GM18517 (cell line): Measurements from ENCODE around the gene NXN.
"Not testable (repeated sequence)": the region's sequence is repeated elsewhere in the genome, so short reads cannot be mapped to it uniquely, and the experiment has no call there.

Experiments
- ATAC-seq: cut with Tn5 transposase; IDR thresholded peaks from one replicate; pipeline ENCODE4 v1.9.1; 2021; ENCODE audit warnings: mild to moderate bottlenecking, moderate library complexity; ENCODE audit not compliant: unreplicated experiment

The NXN gene

GRCh38 chr17:1007310-1008007, 27.9 kb upstream of the NXN start:
- no peak for ATAC-seq

DNA sequence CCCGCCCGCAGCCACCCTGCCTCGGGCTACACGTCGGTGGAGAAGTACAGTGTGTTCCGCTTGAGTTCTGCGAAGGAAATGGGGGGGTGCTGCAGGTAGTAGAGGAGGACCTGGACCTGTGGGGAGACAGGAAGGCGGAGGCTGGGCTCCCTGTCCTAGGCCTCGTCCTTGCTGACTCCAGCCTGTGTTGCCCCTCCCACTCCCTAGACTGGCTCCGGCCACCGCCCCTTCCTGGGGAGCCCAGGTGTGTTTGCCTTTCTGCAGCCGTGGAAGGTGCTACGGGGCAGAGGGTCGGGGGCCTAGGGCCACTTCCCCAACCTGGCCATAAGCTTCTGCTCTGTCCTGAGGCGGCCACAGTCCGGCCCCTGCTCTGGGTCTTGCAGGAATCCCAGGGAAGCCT, 26.5 kb upstream of the NXN start:
- ATAC-seq = no peak

DNA sequence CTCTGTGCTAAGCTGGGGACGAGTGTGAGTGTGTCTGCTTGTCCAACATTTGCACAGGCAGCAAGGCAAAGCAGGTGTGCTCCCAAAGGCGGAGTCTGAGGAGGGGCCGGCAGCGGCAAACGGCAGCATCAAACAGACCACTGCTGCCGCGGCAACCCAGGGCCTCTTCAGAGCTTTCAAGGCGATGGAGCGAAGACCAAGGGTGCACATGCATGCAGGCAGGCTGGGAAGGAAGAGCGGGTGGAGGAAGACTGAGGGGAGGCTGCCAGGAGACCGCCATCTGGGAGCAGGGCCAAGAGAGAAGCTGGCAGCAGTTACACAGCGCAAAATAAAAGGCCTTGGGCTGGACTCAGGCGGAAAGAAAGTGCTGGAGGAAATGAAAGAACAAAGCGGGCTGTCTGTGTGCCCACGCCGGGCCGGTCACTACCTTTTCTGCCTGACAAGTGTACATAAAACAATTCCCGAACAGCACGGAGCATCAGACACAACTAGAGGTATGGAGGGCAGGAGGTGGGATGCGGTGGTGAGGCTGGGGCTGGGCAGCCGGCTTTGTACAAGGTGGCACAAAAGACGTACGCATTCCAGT, 25.9 kb upstream of the NXN start:
- no peak for ATAC-seq

GRCh38 chr17:1004769-1005295, 25.3 kb upstream of the NXN start:
- ATAC-seq = no peak

DNA sequence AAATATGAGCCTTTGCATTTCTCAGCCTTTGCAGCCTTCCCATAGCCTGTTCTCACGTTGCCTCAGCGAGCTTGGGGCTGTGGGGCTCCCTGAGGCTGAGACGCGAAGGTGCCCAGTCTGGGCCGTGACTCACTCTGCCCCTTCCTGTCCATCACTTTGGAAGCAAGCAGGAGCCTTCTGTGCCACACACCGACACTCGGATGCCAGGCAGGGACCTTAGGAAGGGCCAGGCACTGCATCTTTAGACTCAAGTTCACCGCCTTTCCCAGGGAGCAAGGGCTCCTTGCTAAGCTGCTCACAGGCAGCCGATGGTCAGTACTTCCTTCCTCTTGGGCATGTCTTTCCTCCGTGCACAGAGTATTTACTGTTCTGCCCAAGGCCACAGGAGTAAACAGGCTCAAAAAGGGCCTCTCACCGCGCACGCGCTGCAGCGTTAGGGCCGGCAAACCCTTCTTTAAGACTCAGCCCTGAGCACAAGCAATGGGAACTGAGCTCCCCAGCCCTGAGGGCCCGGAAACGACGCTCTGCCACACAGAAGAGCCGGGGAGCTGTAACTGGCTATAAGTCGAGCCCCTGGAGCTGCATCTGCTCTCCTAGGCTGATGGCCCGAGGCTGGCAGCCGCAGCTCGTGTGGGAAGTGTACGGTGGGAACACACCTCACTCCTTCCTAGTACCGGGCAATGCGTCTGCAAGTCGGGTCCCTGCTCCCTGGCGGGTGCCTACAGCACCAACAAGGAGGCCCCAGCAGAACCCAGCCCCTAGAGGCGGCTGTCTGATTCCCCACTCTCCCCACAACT, 24.6 kb upstream of the NXN start:
- no peak for ATAC-seq

DNA sequence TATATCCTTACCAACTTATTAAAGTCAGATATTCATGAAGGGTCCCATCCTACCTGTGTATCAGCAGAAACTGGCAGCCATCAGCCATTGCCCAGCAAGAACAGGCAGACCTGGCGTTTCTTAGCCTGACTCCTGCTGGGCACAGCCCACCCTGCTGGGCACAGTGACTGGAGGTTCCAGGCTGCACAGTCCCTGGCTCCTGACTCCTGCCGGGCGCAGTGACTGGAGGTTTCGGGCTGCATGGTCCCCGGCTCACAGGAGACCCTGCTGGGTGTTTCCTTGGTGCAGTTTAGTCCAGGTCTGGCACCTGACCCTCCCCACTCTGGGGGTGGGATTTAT, 24.0 kb upstream of the NXN start:
- ATAC-seq = no peak

- no peak for ATAC-seq
Observed at GRCh38 chr17:1002771-1003555, 23.4 kb upstream of the NXN start.

DNA sequence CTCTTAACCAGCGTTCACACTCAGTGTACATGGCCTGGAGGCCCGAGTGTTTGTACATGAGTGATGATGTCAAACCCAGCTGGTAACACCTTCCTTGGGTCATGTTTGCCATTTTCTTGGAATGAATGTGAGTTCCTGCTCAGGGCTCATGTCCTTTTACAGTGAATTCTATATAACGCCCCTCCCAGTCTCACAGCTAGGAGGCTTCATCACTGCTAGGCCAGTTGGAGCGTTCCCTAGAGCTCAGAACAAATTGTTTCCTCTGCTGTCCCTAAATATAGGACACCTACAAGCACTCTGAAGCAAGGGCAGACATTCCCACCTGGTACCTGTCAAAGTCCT, 22.8 kb upstream of the NXN start:
- no peak for ATAC-seq

DNA sequence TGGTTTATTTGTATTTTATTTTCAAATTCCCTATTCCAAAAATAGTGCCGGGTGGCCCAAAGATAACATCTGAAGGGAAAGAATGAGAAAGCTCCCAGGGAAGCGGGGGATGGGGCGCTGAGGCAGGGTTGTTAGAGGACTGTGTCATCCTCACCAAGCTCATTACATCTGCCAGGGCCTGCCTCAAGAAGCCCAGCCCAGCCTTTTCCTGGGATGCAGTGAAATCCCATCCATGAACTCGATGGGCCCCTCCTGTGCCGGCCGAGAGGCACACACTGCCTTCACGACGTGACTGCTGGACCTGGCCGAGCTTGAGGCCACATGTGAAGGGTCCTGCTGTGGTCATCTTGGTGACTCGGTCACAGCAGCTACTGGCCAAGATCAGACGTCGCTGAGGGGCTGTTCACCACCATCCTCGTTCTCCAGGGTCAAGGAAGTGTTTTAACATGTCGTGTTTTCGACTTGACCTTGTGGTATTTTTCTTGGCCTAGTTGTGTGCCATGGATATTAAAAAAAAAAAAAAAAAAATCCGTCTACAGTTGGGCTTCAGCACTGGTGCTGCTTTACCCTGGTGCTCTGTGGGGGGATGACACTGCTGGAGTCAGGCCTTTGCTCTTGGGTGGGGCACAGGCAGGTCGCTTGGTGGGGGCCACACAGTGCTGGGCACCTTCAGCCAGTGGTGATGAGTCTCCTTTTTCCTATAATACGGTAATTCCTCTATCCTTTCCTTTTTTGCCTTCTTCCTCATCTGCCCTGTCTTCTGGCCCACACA, 22.2 kb upstream of the NXN start:
- ATAC-seq = no peak

DNA sequence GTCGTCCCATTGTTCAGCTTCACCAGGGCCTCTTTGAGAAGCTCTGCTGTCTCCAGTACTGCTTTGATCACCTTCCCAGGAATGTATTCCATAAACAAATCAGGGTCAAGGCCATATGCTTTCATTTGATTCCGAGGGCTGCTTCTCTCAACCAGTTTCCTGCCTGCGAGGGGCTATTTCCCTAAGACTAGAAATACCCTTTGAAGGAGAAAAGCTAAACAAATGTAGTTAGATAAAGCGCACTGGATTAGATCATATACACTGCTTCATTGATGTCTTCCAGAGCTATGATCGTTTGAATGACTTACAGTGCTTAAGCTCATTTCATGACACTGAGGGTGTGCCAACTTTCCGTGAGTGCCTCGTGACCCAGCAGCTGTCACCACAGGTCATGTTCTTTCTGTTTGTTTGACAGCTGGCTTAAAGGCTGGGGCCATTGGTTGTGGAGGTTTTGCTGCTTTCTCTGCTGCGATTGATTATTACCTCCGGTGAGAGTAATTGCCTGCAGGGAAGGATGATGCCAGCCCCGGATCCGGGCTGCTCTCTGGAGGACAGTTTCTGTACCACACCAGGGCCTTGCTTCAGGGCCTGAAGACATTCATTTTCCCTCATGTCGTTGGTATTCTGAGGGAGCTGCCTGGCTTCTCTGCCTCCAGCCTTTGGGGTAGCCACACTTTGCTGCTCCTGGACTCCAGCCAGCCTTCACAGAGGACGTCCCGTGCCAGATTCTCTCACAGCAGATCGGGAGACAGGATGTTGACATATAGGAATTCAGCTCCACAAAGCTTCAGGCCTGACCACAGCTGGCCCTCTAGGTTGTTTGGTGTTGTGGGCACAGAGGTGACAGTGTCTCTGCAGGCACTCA, 21.3 kb upstream of the NXN start:
- no peak for ATAC-seq

DNA sequence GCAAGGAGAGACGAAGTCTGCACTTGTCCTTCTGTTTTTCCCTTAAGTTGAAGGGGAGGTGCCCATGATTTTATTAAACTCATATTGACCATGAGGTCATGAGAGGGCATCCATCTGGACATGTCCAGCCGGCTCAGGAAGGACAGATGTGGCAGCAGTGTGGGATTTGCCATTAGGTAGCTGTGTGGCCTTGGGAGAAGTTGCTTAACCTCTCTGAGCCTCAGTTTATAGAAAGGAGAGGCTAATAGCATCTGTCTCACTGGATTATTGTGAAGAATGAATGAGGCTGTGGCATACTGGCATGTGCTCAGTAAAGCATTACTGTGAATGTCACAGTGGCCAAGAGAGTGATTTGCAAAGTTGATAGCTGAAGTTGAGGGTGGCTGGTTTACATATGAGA, 18.5 kb upstream of the NXN start:
- ATAC-seq = no peak

DNA sequence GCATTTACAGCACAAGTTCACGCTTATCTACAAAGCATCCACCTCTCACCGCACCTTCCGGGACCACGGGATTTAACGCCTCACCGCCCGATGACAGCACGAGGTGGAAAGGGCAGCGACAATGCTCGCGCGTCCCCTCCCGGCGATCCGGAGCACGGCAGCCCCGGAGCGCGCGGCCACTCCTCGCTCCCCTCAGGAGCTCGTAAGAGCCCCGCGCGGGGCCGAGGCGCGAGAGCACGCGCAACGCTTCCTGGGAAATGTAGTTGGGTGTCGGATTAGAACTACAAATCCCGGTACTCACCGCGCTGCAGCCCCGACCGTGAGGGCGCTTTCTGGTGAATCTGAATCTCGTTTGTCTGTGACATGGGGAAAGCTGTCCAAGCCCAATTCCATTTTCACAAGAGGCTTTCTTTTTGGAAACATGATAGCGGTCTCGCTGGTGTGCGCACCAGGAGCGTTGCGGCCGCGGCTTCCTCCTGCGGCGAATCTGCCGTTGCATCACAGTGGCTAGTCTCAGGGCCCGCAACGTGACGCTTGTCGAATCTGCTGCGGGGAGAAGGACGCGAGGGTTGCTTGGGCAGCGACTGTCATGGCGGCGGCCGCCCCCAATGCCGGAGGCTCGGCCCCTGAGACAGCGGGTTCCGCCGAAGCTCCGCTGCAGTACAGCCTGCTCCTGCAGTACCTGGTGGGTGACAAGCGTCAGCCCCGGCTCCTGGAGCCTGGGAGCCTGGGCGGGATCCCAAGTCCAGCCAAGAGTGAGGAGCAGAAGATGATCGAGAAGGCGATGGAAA, 17.2 kb upstream of the NXN start, which contains the start of gene TIMM22:
TIMM22 (plus strand) TSS at position 576 of the 791 bp plus-strand sequence; CDS start at position 590, 14 bp downstream.
- ATAC-seq = peak; percentile 91

- not testable (repeated sequence) for ATAC-seq
Observed at GRCh38 chr17:995324-995723, 15.7 kb upstream of the NXN start.

DNA sequence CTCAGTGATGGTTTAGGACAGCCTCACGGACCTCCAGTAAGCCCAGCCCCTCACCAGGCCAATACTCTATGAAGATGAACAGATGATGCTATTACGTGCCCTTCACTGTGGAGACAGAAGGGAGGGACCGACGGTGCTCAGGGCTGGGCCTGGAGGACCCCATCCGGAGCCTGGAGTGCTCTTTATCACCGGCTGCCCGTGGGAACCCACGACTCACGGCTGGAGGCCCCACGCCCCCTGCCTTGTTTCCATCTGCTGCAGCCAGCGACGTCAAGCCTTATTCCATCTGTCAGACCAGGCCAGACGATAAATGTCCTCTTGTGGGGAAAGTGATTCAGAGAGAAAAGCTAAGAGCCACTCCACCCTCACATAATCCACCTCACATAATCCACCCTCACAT, 13.4 kb upstream of the NXN start:
- ATAC-seq = no peak

GRCh38 chr17:988561-988960, 9.0 kb upstream of the NXN start:
- ATAC-seq = no peak

DNA sequence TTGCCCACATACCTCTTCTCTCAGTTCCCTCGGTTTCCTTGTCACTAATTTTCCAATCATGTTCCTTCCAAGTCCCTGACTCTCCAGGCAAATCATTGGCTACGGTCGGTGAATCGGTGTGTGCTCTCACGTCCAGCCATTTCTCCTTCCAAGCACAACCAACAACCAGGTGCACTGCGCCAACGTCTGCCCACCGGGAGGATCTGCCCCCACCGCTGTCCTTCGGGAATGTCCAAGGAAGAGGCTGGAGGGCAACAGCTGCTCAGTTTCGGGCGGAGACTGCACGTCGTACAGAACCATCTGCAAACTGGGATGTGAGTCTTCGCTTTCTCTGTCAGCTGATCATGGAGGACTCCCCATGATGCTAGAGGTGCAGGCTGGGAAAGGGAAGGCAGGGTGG, 8.4 kb upstream of the NXN start:
- ATAC-seq = no peak

- no peak for ATAC-seq
Observed at GRCh38 chr17:986322-986929, 6.8 kb upstream of the NXN start.

- ATAC-seq = no peak
Observed at GRCh38 chr17:983921-984320, 4.3 kb upstream of the NXN start.
